Heart right ventricle (tissue), 16 donors: ENCODE measurements around the gene GUF1. TPM values are rescaled to one million over a fixed set of nuclear protein-coding genes. Genes with fewer than 3 reads are reported as not detected.

Experiments
- ATAC-seq, 8 donors: fragments of 200-7000 bp; cut with Tn5 transposase; one replicate each; pipeline ENCODE4 v1.9.1; 2020; ENCODE audit warnings: mild to moderate bottlenecking in 8 of 8, moderate library complexity in 8 of 8, moderate number of reproducible peaks in 1 of 8
- DNase-seq, 2 donors: peaks; one replicate each; pipeline ENCODE4 v3.0.0-alpha.2; 2020
- H3K27ac ChIP-seq, 10 donors: fragments of 200-600 bp; sonication (generic) in 2 of 10; one replicate each; pipeline versions ENCODE4 v1.5.0 to v1.8.0; 2020 to 2022; ENCODE audit warnings: mild to moderate bottlenecking in 3 of 10
- H3K27me3 ChIP-seq, 7 donors: fragments of 200-600 bp; one replicate each; pipeline ENCODE4 v1.8.0; 2021 to 2022; ENCODE audit warnings: mild to moderate bottlenecking in 2 of 7
- H3K36me3 ChIP-seq, 9 donors: fragments of 200-600 bp; sonication (generic) in 1 of 9; one replicate each; pipeline versions ENCODE4 v1.5.0 to v1.8.0; 2020 to 2022; ENCODE audit warnings: mild to moderate bottlenecking in 2 of 9
- H3K4me1 ChIP-seq, 9 donors: fragments of 200-600 bp; sonication (generic) in 1 of 9; one replicate each; pipeline versions ENCODE4 v1.5.0 to v1.8.0; 2020 to 2022; ENCODE audit warnings: mild to moderate bottlenecking in 4 of 9
- H3K4me3 ChIP-seq, 10 donors: fragments of 200-600 bp; sonication (generic) in 2 of 10; one replicate each; pipeline versions ENCODE4 v1.5.0 to v1.8.0; 2020 to 2022; ENCODE audit warnings: mild to moderate bottlenecking in 7 of 10, moderate library complexity in 2 of 10
- H3K9me3 ChIP-seq, 11 donors: fragments of 200-600 bp in 10 of 11; sonication (generic) in 2 of 11; one replicate each; pipeline versions ENCODE4 v1.5.0 to v1.8.0; 2013 to 2022; ENCODE audit warnings: mild to moderate bottlenecking in 2 of 11, control low read depth in 1 of 11, moderate library complexity in 1 of 11
- CTCF ChIP-seq, 9 donors: fragments of 200-600 bp; sonication (generic) in 2 of 9; IDR thresholded peaks; one replicate each; pipeline versions ENCODE4 v1.5.0 to v1.8.0; 2021 to 2022; ENCODE audit warnings: antibody characterized with exemption in 9 of 9, mild to moderate bottlenecking in 5 of 9, moderate library complexity in 1 of 9
- WGBS, 2 donors: extraction: QIAGEN DNeasy Blood & Tissue Kit; methylation state at CpG; one replicate each; pipeline ENCODE4 v1.1.7; 2013; ENCODE audit warnings: inconsistent platforms in 1 of 2; 5-methylcytosine and 5-hydroxymethylcytosine counted together
- intact Hi-C, 10 donors: fragments of 100-400 bp; cut with DNase I; formaldehyde crosslinking; loops; one replicate each; pipeline versions ENCODE4 v1.11.1 to v1.14.2; 2022
- polyA plus RNA-seq, 2 donors: library from polyadenylated mRNA; stranded (reverse); fragments of 200-250 nt; gene quantifications; one replicate each; pipeline ENCODE4 v1.2.3, GENCODE V29; 2013
- total RNA-seq, 10 donors: library from RNA; stranded (reverse); fragmentation: NEBNext Ultra II Directional in 3 of 10; extraction: Animal tissue kit (Norgen Biotek cat#: 25700) in 3 of 10; gene quantifications; one replicate each; pipeline versions ENCODE4 v1.2.1 to v1.2.4, GENCODE V29; 2021 to 2023
- donor health status: Arrhythmogenic right ventricular cardiomyopathy.
- donor health status: ischemic (EF 13 %, LVEDD 7.1; RV severe dilation, severe dysfunction).
- donor health status: healthy with polysubstance abuse.
- donor health status: DM: no; HTN: yes; CAD: no.
- donor health status: DM: no; HTN: no; CAD: no.
- donor health status: ischemic (EF 25% LVEDD 6.9; RV normal size, moderate dysfunction).
- donor health status: ischemic (EF 25% LVEDD 5.7; RV mildly dilated, moderate dysfunction).
- donor health status: healthy.
- donor health status: DM: yes; HTN: yes; CAD: no.
- donor health status: Ischemic cardiomyopathy.
- donor health status: ischemic (EF 35%, LVEDD 5.7; RV mildly dilated, moderate dysfunction).
- donor health status: nonischemic (EF 11% LVEDD 7.7; RV severe dilation, severe dysfunction).
- donor health status: DM: yes; HTN: yes; CAD: no.
- donor health status: PGD.
- donor health status: ischemic (EF 29% LVEDD 5.4; RV normal size, mild dysfunction).
- donor health status: nonischemic (EF 23%, LVEDD 6.1; RV moderate dilation, normal function).

GUF1 gene
- total and polyA plus RNA-seq, 12 donors = 10.0 to 29.6 (median 24.2) TPM

GRCh38 chr4:44674471-44674870 lies 3.7 kb upstream of the GUF1 start:
- H3K4me1 ChIP-seq = peaks cover 0 to 17% (median 13%) of the 10 kb centered on the region in 9 donors
- H3K9me3 ChIP-seq = no peaks in the 10 kb centered on the region
- ATAC-seq = no peak
- H3K27me3 ChIP-seq = no peaks in the 10 kb centered on the region
- TF ChIP-seq CTCF (IDR thresholded peaks at IDR 0.05) = peak in 1 of 9 donors; percentile 8
- DNase-seq = no peak
- H3K27ac ChIP-seq = no peak overlapping the region
- H3K36me3 ChIP-seq = no peaks in the 10 kb centered on the region
- intact Hi-C loops = no loop called here
- no peak overlapping the region for H3K4me3 ChIP-seq
- WGBS, 2 donors = 90 to 92% methylated on average over 1 of the region's 1 CpG

GRCh38 chr4:44675366-44675765 lies 2.9 kb upstream of the GUF1 start:
- Histone ChIP-seq H3K36me3 (no peaks in the 10 kb centered on the region), H3K4me1 (peaks cover 0 to 26% (median 22%) of the 10 kb centered on the region in 9 donors), H3K27me3 (no peaks in the 10 kb centered on the region), H3K9me3 (no peaks in the 10 kb centered on the region), H3K4me3 (no peak overlapping the region), H3K27ac (no peak overlapping the region)
- ATAC-seq (no peak), DNase-seq (no peak)
- intact Hi-C loops = loop anchor here in 2 of 10 donors (5.0 kb wide), 1 partner anchor 52 kb away; the partner anchor contains the start of gene GNPDA2 (in 2 of the 2)
- no peak for TF ChIP-seq CTCF (IDR thresholded peaks at IDR 0.05)
- 73% methylated on average over 5 of the region's 5 CpGs for WGBS, 2 donors

DNA sequence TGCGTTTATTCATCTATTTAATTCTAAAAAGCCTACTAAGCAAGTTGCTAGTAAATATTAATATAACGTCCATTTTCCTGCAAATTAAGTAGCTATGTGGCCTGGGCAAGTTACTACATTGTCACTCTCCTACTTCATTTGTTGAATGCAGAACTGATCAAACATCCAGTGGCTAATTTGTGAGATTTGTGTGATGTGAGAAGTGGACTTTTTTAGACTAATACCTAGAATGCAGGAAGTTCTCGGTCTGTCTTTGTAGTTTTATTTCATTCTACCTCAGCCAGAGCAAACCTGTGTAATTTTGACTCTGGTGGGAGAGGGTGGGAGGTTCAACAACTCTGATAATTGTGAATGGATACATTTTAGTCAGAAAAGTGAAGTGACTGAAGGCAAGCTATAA lies 840 bp downstream of the GUF1 start:
- intact Hi-C loops = loop anchor here in 3 of 10 donors (2.0 to 5.0 kb wide), 2 partner anchors 48 kb away; partner anchors contain the start of gene GNPDA2 (in 3 of the 3)

DNA sequence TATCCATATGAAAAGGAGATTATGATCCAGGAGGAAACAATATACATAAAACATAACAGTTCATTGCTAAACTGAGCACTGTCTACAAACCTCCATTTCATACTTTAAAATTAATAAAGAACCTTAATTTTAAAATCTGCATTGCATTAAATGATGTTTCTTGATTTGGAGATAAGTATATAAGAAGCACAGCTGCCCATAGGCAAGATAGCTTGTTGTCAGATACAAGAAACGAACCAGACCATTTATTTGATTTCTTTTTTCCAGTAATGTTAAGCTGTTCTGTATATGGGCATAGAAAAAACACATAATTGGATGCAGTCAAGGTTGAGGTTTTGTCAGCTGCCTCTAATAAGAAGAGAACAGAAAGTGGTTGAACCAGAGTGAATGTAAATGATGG lies 6.4 kb downstream of the GUF1 start:
- TF ChIP-seq CTCF (IDR thresholded peaks at IDR 0.05) = no peak
- H3K4me1 ChIP-seq = peaks cover 0 to 18% (median 12%) of the 10 kb centered on the region in 9 donors
- H3K36me3 ChIP-seq = peaks cover 0 to 92% (median 46%) of the 10 kb centered on the region in 9 donors
- no peak overlapping the region for H3K4me3 ChIP-seq
- no peaks in the 10 kb centered on the region for H3K9me3 ChIP-seq
- no peak for DNase-seq
- ATAC-seq = no peak
- no peak overlapping the region for H3K27ac ChIP-seq
- intact Hi-C loops = no loop called here
- 90 to 92% methylated on average over 1 of the region's 1 CpG for WGBS, 2 donors
- H3K27me3 ChIP-seq = no peaks in the 10 kb centered on the region

More for the DNA sequence above, 840 bp downstream of the GUF1 start:
- TF ChIP-seq CTCF (IDR thresholded peaks at IDR 0.05) = no peak
- no peaks in the 10 kb centered on the region for H3K27me3 ChIP-seq
- ATAC-seq = no peak
- peaks cover 0 to 36% (median 14%) of the 10 kb centered on the region in 9 donors for H3K36me3 ChIP-seq
- H3K27ac ChIP-seq = peak overlapping the region in 8 of 10 donors; percentile 84 to 96 (median 92)
- H3K9me3 ChIP-seq = no peaks in the 10 kb centered on the region
- peak overlapping the region; percentile 62 to 89 (median 78) for H3K4me3 ChIP-seq
- H3K4me1 ChIP-seq = peaks cover 0 to 35% (median 27%) of the 10 kb centered on the region in 9 donors
- DNase-seq = no peak
- WGBS, 2 donors = 2 to 5% methylated on average over 3 of the region's 3 CpGs
